GM12872 (cell line): ENCODE data around the gene TADA1.

Experiments
- CTCF ChIP-seq: IDR thresholded peaks from 3 replicates; pipeline ENCODE4 v1.5.1; 2011; ENCODE audit warnings: low read depth, mild to moderate bottlenecking, low read length, moderate library complexity; ENCODE audit not compliant: insufficient read depth

TADA1 gene

GRCh38 chr1:166875734-166876539 lies at the start of gene TADA1:
TADA1 (minus strand) TSS chr1:166876264; CDS start chr1:166876233, 31 bp downstream.
- no peak for TF ChIP-seq CTCF

GRCh38 chr1:166924823-166925541 lies 48.9 kb upstream of the TADA1 start:
- TF ChIP-seq CTCF: no peak

GRCh38 chr1:166920561-166921475 lies 44.8 kb upstream of the TADA1 start:
- TF ChIP-seq CTCF: no peak

- no peak for TF ChIP-seq CTCF
Observed at GRCh38 chr1:166918956-166919316, 42.9 kb upstream of the TADA1 start.

GRCh38 chr1:166918088-166918955 lies 42.3 kb upstream of the TADA1 start:
- no peak for TF ChIP-seq CTCF

GRCh38 chr1:166915941-166916340 lies 39.9 kb upstream of the TADA1 start:
- no peak for TF ChIP-seq CTCF
